Measurements from ENCODE around the gene PPA1.
"Not testable (repeated sequence)": the region's sequence is repeated elsewhere in the genome, so short reads cannot be mapped to it uniquely, and the experiment has no call there.

Gene PPA1

GRCh38 chr10:70254778-70255328 lies 21.6 kb upstream of the PPA1 start:
- ATAC-seq, result peak in 1 of 2 donors; percentile 25

- ATAC-seq, result no peak
Observed at GRCh38 chr10:70253878-70254765, 20.9 kb upstream of the PPA1 start.

GRCh38 chr10:70250961-70251680 lies 17.9 kb upstream of the PPA1 start:
- ATAC-seq, result no peak

- ATAC-seq, result no peak
Observed at GRCh38 chr10:70247360-70247759, 14.1 kb upstream of the PPA1 start.

GRCh38 chr10:70241081-70241480 lies 7.9 kb upstream of the PPA1 start:
- no peak for ATAC-seq

GRCh38 chr10:70239986-70240385 lies 6.8 kb upstream of the PPA1 start:
- ATAC-seq, result not testable (repeated sequence)

GRCh38 chr10:70239077-70239976 lies 6.1 kb upstream of the PPA1 start:
- not testable (repeated sequence) for ATAC-seq

GRCh38 chr10:70237958-70238536 lies 4.8 kb upstream of the PPA1 start:
- not testable (repeated sequence) for ATAC-seq

- ATAC-seq, result no peak
Observed at GRCh38 chr10:70234668-70235447, 1.6 kb upstream of the PPA1 start.

GRCh38 chr10:70233939-70234300 lies 691 bp upstream of the PPA1 start:
- ATAC-seq, result no peak

GRCh38 chr10:70232859-70233108 lies 445 bp downstream of the PPA1 start:
- no peak for ATAC-seq

GRCh38 chr10:70232155-70232858 lies 922 bp downstream of the PPA1 start:
- peak in 1 of 2 donors; percentile 15 for ATAC-seq

GRCh38 chr10:70228491-70228890 lies 4.7 kb downstream of the PPA1 start:
- ATAC-seq, result no peak

- no peak for ATAC-seq
Observed at GRCh38 chr10:70227548-70228320, 5.5 kb downstream of the PPA1 start.

- ATAC-seq, result no peak
Observed at GRCh38 chr10:70223728-70224127, 9.5 kb downstream of the PPA1 start.

GRCh38 chr10:70222811-70223447 lies 10.3 kb downstream of the PPA1 start:
- ATAC-seq, result not testable (repeated sequence)

GRCh38 chr10:70222340-70222794 lies 10.9 kb downstream of the PPA1 start:
- ATAC-seq, result no peak

- no peak for ATAC-seq
Observed at GRCh38 chr10:70221030-70221429, 12.2 kb downstream of the PPA1 start.

GRCh38 chr10:70212879-70213278 lies 20.4 kb downstream of the PPA1 start:
- no peak for ATAC-seq

GRCh38 chr10:70212277-70212676 lies 21.0 kb downstream of the PPA1 start:
- ATAC-seq, result no peak
